ENCODE data around the gene CUX1.
"Not testable (repeated sequence)": the region's sequence is repeated elsewhere in the genome, so short reads cannot be mapped to it uniquely, and the experiment has no call there.

CUX1 gene

GRCh38 chr7:101828301-101829020, 11.0 kb downstream of the CUX1 start:
- Mint-ChIP-seq H3K36me3 (ENCODE audit: low read depth) (peaks cover 9% of the 10 kb centered on the region), H3K4me1 (ENCODE audit: low read depth) (peaks cover 20% of the 10 kb centered on the region), H3K27me3 (no peaks in the 10 kb centered on the region), H3K4me3 (no peak overlapping the region), H3K9me3 (no peaks in the 10 kb centered on the region), H3K27ac (no peak overlapping the region)
- DNase-seq, result no peak

DNA sequence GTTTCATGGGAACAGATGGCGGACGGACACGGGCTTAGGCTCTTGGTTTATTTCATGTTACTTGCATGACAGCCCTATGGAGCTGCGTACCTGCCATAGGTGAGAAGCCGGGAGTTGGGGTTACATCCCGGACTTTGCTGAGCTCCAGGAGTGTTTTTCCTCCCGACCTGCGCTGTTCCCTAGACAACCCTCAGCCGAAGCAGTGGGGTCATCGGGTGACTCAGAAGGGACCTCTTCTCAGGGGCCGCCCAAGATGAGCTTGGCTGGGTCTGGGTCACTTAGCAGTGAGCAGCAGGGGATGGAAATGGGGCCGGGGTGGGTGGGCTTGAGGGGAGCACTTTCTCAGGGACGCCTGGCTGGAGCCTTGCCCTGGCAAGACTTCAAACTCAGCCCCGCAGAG, 11.9 kb downstream of the CUX1 start:
- Mint-ChIP-seq H3K9me3 (no peaks in the 10 kb centered on the region), H3K36me3 (ENCODE audit: low read depth) (peaks cover 9% of the 10 kb centered on the region), H3K4me3 (no peak overlapping the region), H3K4me1 (ENCODE audit: low read depth) (peaks cover 17% of the 10 kb centered on the region), H3K27me3 (no peaks in the 10 kb centered on the region), H3K27ac (no peak overlapping the region)
- no peak for DNase-seq

- peaks cover 17% of the 10 kb centered on the region for H3K4me1 Mint-ChIP-seq (ENCODE audit: low read depth)
- no peak for DNase-seq
- no peaks in the 10 kb centered on the region for H3K27me3 Mint-ChIP-seq
- no peak overlapping the region for H3K4me3 Mint-ChIP-seq
- no peak overlapping the region for H3K27ac Mint-ChIP-seq
- peaks cover 9% of the 10 kb centered on the region for H3K36me3 Mint-ChIP-seq (ENCODE audit: low read depth)
- no peaks in the 10 kb centered on the region for H3K9me3 Mint-ChIP-seq
These were observed 12.4 kb downstream of the CUX1 start for GRCh38 chr7:101829821-101830220.

- H3K36me3 Mint-ChIP-seq (ENCODE audit: low read depth); DNase-seq; H3K4me3 Mint-ChIP-seq; H3K27me3 Mint-ChIP-seq; H3K27ac Mint-ChIP-seq; H3K9me3 Mint-ChIP-seq: not testable (repeated sequence)
- H3K4me1 Mint-ChIP-seq (ENCODE audit: low read depth), result peaks cover 13% of the 10 kb centered on the region
These were observed 14.0 kb downstream of the CUX1 start for GRCh38 chr7:101831396-101831795.

DNA sequence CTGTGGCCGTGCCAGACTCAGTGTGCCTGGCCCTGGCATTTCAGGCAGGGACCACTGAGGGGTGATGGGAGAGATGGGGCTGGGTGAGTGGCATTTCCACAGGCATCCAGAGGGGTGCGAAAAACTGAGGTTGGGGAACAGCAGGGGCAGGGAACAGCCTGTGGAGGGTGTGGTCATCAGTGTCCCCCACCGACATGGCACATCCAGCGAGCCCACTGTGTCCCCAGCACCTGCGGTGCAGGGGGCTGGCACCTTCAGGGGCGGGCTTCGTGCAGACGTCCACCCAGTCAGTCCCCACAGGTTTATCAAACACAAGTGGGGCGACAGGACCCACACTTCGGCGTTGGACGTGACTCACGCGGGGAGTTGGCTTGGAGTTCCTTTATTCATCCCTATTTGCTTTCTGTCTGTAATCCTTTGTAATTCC, 14.8 kb downstream of the CUX1 start:
- Mint-ChIP-seq H3K27me3 (no peaks in the 10 kb centered on the region), H3K36me3 (ENCODE audit: low read depth) (peaks cover 9% of the 10 kb centered on the region), H3K4me3 (no peak overlapping the region), H3K4me1 (ENCODE audit: low read depth) (peaks cover 12% of the 10 kb centered on the region), H3K9me3 (no peaks in the 10 kb centered on the region), H3K27ac (no peak overlapping the region)
- no peak for DNase-seq

DNA sequence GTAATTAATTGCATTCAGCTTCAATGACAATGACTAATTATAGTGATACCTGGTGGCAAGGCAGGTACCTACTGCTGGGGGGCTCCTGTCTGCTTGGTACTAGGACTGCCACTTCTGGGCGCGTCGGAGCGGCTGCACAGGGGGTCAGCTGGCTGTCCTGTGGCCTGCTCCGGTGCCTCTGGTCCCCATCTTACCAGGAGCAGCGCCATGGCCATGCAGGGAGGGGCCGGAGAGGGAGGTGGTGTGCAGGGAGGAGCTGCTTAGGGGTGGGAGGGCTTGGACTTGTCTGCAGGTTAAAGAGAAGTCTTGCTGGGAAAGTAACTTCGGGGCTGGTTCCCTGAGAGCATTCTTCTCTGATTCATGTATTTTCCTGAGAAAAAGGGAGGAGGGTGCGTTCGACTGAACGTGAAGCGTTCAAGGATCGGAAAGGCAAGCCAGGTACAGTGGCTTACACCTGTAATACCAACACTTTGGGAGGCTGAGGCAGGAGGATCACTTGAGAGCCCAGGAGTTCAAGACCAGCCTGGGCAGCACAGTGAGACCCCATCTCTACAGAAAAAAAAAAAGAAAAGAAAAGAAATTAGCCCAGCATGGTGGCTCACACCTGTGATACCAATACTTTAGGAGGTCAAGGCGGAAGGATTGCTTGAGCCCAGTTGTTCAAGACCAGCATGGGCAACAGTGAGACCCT, 15.4 kb downstream of the CUX1 start:
- Mint-ChIP-seq H3K27me3 (no peaks in the 10 kb centered on the region), H3K36me3 (ENCODE audit: low read depth) (peaks cover 7% of the 10 kb centered on the region), H3K9me3 (no peaks in the 10 kb centered on the region), H3K4me1 (ENCODE audit: low read depth) (peaks cover 10% of the 10 kb centered on the region), H3K4me3 (no peak overlapping the region), H3K27ac (no peak overlapping the region)
- no peak for DNase-seq

- DNase-seq, result no peak
- H3K27me3 Mint-ChIP-seq, result no peaks in the 10 kb centered on the region
- no peak overlapping the region for H3K4me3 Mint-ChIP-seq
- no peak overlapping the region for H3K27ac Mint-ChIP-seq
- H3K9me3 Mint-ChIP-seq, result no peaks in the 10 kb centered on the region
- peaks cover 3% of the 10 kb centered on the region for H3K36me3 Mint-ChIP-seq (ENCODE audit: low read depth)
- peaks cover 5% of the 10 kb centered on the region for H3K4me1 Mint-ChIP-seq (ENCODE audit: low read depth)
These were observed 16.4 kb downstream of the CUX1 start for GRCh38 chr7:101833799-101834198.

DNA sequence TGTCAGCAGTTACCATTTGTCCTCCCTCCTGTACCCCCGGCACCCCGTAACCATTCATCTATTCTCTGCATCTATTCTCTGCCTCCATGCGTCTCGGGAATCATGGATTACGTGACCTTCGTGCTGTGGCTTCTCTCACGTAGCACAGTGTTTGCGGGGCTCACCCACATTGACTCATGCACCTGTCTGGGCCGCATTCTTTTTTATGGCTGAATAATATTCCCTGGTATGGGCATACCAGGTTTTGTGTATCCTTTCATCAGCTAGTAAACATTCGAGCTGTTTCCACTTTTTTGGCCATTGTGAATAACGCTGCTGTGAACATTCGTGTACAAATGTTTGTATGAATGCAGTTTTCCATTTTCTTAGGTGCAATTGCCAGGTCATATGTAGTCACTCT, 17.7 kb downstream of the CUX1 start:
- no peak for DNase-seq
- Mint-ChIP-seq H3K4me3 (no peak overlapping the region), H3K27me3 (no peaks in the 10 kb centered on the region), H3K36me3 (ENCODE audit: low read depth) (no peaks in the 10 kb centered on the region), H3K9me3 (no peaks in the 10 kb centered on the region), H3K4me1 (ENCODE audit: low read depth) (peaks cover 12% of the 10 kb centered on the region), H3K27ac (no peak overlapping the region)

GRCh38 chr7:101837433-101837832, 20.0 kb downstream of the CUX1 start:
- H3K27ac Mint-ChIP-seq; H3K4me3 Mint-ChIP-seq; H3K9me3 Mint-ChIP-seq; DNase-seq; H3K36me3 Mint-ChIP-seq (ENCODE audit: low read depth); H3K27me3 Mint-ChIP-seq: not testable (repeated sequence)
- peaks cover 14% of the 10 kb centered on the region for H3K4me1 Mint-ChIP-seq (ENCODE audit: low read depth)

DNA sequence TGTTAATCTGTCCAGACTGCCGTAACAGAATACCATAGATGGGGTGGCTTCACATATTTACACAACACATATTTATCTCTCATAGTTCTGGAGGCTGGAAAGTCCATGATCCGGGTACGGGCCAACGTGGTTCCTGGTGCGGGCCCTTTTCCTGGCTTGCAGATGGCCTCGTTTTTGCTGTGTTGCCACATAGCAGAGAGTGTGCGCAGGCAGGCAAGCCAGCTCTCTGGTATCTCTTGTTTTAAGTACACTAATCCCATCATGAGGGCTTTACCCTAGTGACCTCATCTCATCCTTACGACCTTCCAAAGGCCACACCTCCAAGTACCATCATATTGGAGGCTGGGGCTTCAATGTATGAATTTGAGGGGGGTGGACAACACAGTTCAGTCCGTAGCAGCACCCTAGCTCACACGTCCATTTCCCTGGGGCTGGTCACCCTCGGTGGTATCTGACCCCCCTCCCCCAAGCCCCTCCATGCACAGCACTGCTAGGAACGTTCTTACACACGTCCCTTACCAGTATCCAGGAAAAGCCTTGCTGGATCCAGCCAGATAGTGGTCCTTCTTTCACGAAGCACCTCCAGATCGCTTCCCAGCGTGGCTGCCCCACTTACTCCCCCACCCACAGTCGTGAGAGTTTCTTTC, 21.5 kb downstream of the CUX1 start:
- Mint-ChIP-seq H3K9me3 (no peaks in the 10 kb centered on the region), H3K36me3 (ENCODE audit: low read depth) (no peaks in the 10 kb centered on the region), H3K27ac (no peak overlapping the region)

DNA sequence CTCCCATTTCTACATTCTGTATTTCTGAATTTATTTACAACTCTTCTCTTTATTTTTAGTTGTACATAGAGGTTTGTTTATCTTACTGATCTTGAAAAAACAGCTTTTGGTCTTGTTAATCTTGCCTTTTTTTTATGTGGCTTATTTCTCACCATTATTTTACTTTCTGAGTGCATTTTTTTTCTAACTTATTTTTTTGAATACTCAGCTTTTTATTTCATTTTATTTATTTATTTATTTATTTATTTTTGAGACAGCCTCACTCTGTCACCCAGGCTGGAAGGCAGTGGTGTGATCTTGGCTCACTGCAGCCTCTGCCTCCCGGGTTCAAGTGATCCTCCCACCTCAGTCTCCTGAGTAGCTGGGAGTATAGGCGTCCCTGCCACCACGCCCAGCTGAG, 23.9 kb downstream of the CUX1 start:
- Mint-ChIP-seq H3K9me3 (no peaks in the 10 kb centered on the region), H3K4me1 (ENCODE audit: low read depth) (peaks cover 13% of the 10 kb centered on the region), H3K4me3 (no peak overlapping the region), H3K27ac (no peak overlapping the region), H3K36me3 (ENCODE audit: low read depth) (no peaks in the 10 kb centered on the region), H3K27me3 (no peaks in the 10 kb centered on the region)
- no peak for DNase-seq

More for the DNA sequence above, 21.5 kb downstream of the CUX1 start:
- DNase-seq, result no peak
- Mint-ChIP-seq H3K27me3 (no peaks in the 10 kb centered on the region), H3K4me3 (no peak overlapping the region), H3K4me1 (ENCODE audit: low read depth) (peaks cover 14% of the 10 kb centered on the region)

- Mint-ChIP-seq H3K36me3 (ENCODE audit: low read depth) (peaks cover 12% of the 10 kb centered on the region), H3K9me3 (no peaks in the 10 kb centered on the region), H3K27ac (no peak overlapping the region)
These were observed 26.2 kb downstream of the CUX1 start for GRCh38 chr7:101843293-101844271.

DNA sequence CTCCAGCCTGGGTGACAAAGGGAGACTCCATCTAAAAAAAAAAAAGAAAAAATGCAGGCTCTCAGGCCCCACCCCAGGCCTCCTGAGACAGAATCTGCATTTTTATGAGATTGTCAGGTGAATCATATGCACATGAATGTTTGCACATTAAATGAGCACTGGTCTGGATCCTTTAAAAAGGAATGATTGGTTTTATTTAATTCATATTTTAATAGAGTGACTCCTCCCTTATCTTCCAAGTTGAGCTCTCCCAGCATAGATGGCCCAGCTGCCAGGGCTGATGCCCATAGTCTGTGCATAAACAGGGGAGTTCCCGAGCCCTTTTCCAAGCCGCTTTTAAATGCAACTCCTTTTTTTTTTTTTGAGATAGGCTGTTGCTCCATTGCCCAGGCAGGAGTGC, 28.5 kb downstream of the CUX1 start:
- Mint-ChIP-seq H3K9me3 (no peaks in the 10 kb centered on the region), H3K27ac (no peak overlapping the region), H3K4me3 (no peak overlapping the region), H3K4me1 (ENCODE audit: low read depth) (peaks cover 12% of the 10 kb centered on the region), H3K27me3 (no peaks in the 10 kb centered on the region), H3K36me3 (ENCODE audit: low read depth) (peaks cover 15% of the 10 kb centered on the region)
- no peak for DNase-seq

More at GRCh38 chr7:101843293-101844271, 26.2 kb downstream of the CUX1 start:
- Mint-ChIP-seq H3K4me3 (no peak overlapping the region), H3K4me1 (ENCODE audit: low read depth) (peaks cover 20% of the 10 kb centered on the region), H3K27me3 (no peaks in the 10 kb centered on the region)
- DNase-seq, result no peak
